OCI-LY1 (cell line): ENCODE measurements around the gene ALX1.

Experiments used
- EZH2 ChIP-seq: fragments of 200-600 bp; sonication (generic), shearing (Covaris generic); IDR thresholded peaks from 2 replicates; pipeline ENCODE4 v1.8.0; 2017; ENCODE audit warnings: borderline replicate concordance, mixed run types, mild to moderate bottlenecking, antibody characterized with exemption, low read length, moderate library complexity, mixed read lengths
- TF ChIP-seq, protein P1 (sequence below): fragments of 200-600 bp; sonication (generic), shearing (Covaris generic); IDR thresholded peaks from 2 replicates; pipeline ENCODE4 v1.5.1; 2017; ENCODE audit warnings: mild to moderate bottlenecking, antibody characterized with exemption, low read length, moderate library complexity, mixed read lengths

- TF ChIP-seq EZH2, result no peak
- TF ChIP-seq, protein P1, sequence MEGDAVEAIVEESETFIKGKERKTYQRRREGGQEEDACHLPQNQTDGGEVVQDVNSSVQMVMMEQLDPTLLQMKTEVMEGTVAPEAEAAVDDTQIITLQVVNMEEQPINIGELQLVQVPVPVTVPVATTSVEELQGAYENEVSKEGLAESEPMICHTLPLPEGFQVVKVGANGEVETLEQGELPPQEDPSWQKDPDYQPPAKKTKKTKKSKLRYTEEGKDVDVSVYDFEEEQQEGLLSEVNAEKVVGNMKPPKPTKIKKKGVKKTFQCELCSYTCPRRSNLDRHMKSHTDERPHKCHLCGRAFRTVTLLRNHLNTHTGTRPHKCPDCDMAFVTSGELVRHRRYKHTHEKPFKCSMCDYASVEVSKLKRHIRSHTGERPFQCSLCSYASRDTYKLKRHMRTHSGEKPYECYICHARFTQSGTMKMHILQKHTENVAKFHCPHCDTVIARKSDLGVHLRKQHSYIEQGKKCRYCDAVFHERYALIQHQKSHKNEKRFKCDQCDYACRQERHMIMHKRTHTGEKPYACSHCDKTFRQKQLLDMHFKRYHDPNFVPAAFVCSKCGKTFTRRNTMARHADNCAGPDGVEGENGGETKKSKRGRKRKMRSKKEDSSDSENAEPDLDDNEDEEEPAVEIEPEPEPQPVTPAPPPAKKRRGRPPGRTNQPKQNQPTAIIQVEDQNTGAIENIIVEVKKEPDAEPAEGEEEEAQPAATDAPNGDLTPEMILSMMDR, result no peak
These were observed 30.5 kb downstream of the ALX1 start for GRCh38 chr12:85310456-85311076.
